ENCODE measurements around the gene CHRND. TPM values are rescaled to one million over a fixed set of nuclear protein-coding genes. Genes with fewer than 3 reads are reported as not detected.

CHRND gene
- total and polyA plus RNA-seq, 8 donors, result 0.07 to 0.22 (median 0.12) TPM; not detected in 5

- intact Hi-C loops (cut with DNase I), result loop anchor here in 1 of 3 donors (10.0 kb wide), 1 partner anchor 611 kb away; no protein-coding TSS in a partner anchor
- 84 to 93% methylated on average over 7 of the region's 7 CpGs for WGBS, 2 donors
- no peaks in the 10 kb centered on the region for H3K27me3 ChIP-seq
- no peak for DNase-seq
- H3K4me1 ChIP-seq, result no peaks in the 10 kb centered on the region
- H3K36me3 ChIP-seq, result no peaks in the 10 kb centered on the region
- ATAC-seq, result no peak
- H3K9me3 ChIP-seq, result no peaks in the 10 kb centered on the region
- no peak for TF ChIP-seq CTCF (IDR thresholded peaks at IDR 0.05)
- no peak for FAIRE-seq
- no peak overlapping the region for H3K27ac ChIP-seq
- no peak overlapping the region for H3K4me3 ChIP-seq
These were observed 10.3 kb upstream of the CHRND start for GRCh38 chr2:232515639-232516038.

GRCh38 chr2:232516551-232516950, 9.4 kb upstream of the CHRND start:
- ATAC-seq (peak in 1 of 4 donors; percentile 45), DNase-seq (no peak), FAIRE-seq (no peak)
- intact Hi-C loops (cut with DNase I), result loop anchor here in 1 of 3 donors (10.0 kb wide), 1 partner anchor 612 kb away; no protein-coding TSS in a partner anchor
- TF ChIP-seq CTCF (IDR thresholded peaks at IDR 0.05), result no peak
- H3K27ac ChIP-seq, result no peak overlapping the region
- H3K4me3 ChIP-seq, result no peak overlapping the region
- H3K36me3 ChIP-seq, result no peaks in the 10 kb centered on the region
- WGBS, 2 donors, result 72 to 74% methylated on average over 3 of the region's 3 CpGs
- no peaks in the 10 kb centered on the region for H3K27me3 ChIP-seq
- no peaks in the 10 kb centered on the region for H3K9me3 ChIP-seq
- no peaks in the 10 kb centered on the region for H3K4me1 ChIP-seq

GRCh38 chr2:232518844-232519243, 7.1 kb upstream of the CHRND start:
- 68 to 75% methylated on average over 6 of the region's 6 CpGs for WGBS, 2 donors
- DNase-seq (no peak), FAIRE-seq (no peak), ATAC-seq (no peak)
- TF ChIP-seq CTCF (IDR thresholded peaks at IDR 0.05), result no peak
- no peak overlapping the region for H3K27ac ChIP-seq
- intact Hi-C loops (cut with DNase I), result loop anchor here in 1 of 3 donors (10.0 kb wide), 1 partner anchor 614 kb away; no protein-coding TSS in a partner anchor
- no peak overlapping the region for H3K4me3 ChIP-seq
- H3K4me1 ChIP-seq, result peaks cover 0 to 11% (median 7%) of the 10 kb centered on the region in 3 donors
- peaks cover 0 to 15% (median 7%) of the 10 kb centered on the region in 4 donors for H3K27me3 ChIP-seq
- no peaks in the 10 kb centered on the region for H3K9me3 ChIP-seq
- no peaks in the 10 kb centered on the region for H3K36me3 ChIP-seq

GRCh38 chr2:232519581-232520438, 6.2 kb upstream of the CHRND start, which contains the start of gene PRSS56:
Gene PRSS56 (plus strand): TSS chr2:232520388. CDS start chr2:232520599, 211 bp downstream.
- 58 to 63% methylated on average over 18 to 19 of the region's 19 CpGs for WGBS, 2 donors
- ATAC-seq (no peak), FAIRE-seq (no peak), DNase-seq (peak in 1 of 6 donors; percentile 44)
- H3K27me3 ChIP-seq, result peaks cover 0 to 17% (median 8%) of the 10 kb centered on the region in 4 donors
- H3K4me1 ChIP-seq, result peaks cover 0 to 15% (median 10%) of the 10 kb centered on the region in 3 donors
- no peaks in the 10 kb centered on the region for H3K9me3 ChIP-seq
- intact Hi-C loops (cut with DNase I), result loop anchor here in 1 of 3 donors (2.0 to 10.0 kb wide), 2 partner anchors 75 to 615 kb away; no protein-coding TSS in a partner anchor
- H3K4me3 ChIP-seq, result no peak within 1 kb of the TSS
- H3K36me3 ChIP-seq, result no peaks in the 10 kb centered on the region
- no peak for TF ChIP-seq CTCF (IDR thresholded peaks at IDR 0.05)
- H3K27ac ChIP-seq, result no peak within 1 kb of the TSS

Data from pancreas (tissue), 10 donors.